Measurements from ENCODE around the gene CCDC91.
A peak's percentile ranks its signal among the peaks of the same experiment; 100 is the strongest.

The CCDC91 gene

DNA sequence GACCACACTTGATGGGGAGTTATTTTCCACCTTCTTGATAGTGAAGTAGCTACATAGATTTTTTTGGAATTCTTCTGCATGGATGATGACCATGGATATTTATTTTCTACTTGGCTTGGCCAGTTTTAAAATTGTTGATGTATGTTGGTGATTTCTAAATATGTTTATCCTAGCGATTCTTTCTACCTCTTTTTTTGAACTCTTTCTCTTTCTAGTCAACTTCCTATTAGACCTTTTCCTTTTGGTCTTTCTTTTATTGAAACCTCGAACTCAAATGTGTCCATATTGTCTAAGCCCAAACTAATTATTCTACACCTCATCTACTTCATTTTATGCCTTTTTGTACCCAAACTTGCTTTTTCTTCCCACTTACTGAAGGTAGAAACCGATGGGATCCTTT, 37.0 kb downstream of the CCDC91 start:
- Histone ChIP-seq H3K27ac (replicated peaks) (no peak overlapping the region), H3K4me3 (replicated peaks; ENCODE audit: insufficient read depth, low read length) (no peak overlapping the region), H3K27me3 (ENCODE audit: insufficient read depth, poor library complexity, severe bottlenecking) (no peaks in the 10 kb centered on the region)
- TF ChIP-seq, protein P1, sequence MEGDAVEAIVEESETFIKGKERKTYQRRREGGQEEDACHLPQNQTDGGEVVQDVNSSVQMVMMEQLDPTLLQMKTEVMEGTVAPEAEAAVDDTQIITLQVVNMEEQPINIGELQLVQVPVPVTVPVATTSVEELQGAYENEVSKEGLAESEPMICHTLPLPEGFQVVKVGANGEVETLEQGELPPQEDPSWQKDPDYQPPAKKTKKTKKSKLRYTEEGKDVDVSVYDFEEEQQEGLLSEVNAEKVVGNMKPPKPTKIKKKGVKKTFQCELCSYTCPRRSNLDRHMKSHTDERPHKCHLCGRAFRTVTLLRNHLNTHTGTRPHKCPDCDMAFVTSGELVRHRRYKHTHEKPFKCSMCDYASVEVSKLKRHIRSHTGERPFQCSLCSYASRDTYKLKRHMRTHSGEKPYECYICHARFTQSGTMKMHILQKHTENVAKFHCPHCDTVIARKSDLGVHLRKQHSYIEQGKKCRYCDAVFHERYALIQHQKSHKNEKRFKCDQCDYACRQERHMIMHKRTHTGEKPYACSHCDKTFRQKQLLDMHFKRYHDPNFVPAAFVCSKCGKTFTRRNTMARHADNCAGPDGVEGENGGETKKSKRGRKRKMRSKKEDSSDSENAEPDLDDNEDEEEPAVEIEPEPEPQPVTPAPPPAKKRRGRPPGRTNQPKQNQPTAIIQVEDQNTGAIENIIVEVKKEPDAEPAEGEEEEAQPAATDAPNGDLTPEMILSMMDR (IDR thresholded peaks at IDR 0.05; ENCODE audit: insufficient read depth, low read length), result no peak
- peak; percentile 54; the same call in 1 of the 2 replicates for TF ChIP-seq SPI1 (IDR thresholded peaks at IDR 0.05; ENCODE audit: borderline replicate concordance, low read depth)
- DNase-seq (ENCODE audit: low read depth in 1 of 2, low spot score in 1 of 2), result no peak

DNA sequence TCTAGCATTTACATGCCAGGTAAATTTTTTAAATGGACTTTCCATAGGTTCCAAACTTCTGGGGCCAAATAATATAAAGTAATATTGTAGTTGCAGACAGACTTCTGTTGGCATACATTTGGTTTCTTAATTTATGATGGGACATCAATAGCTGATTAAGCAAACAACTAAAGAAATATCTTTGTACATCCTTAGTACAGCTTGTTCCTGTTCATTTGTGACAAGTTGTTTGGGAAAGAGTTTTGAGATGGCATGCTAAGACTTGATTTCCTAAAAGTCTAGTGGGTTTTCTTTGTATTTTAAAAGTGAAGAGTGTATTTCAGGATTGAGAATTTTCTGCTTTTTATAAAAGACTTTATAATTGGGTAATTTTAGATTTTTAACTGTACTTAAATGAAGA, 41.0 kb downstream of the CCDC91 start:
- DNase-seq (ENCODE audit: low read depth in 1 of 2, low spot score in 1 of 2), result no peak
- Histone ChIP-seq H3K4me3 (replicated peaks; ENCODE audit: insufficient read depth, low read length) (no peak overlapping the region), H3K27me3 (ENCODE audit: insufficient read depth, poor library complexity, severe bottlenecking) (no peaks in the 10 kb centered on the region), H3K27ac (replicated peaks) (no peak overlapping the region)
- TF ChIP-seq, protein P1 (IDR thresholded peaks at IDR 0.05; ENCODE audit: insufficient read depth, low read length), result no peak
- TF ChIP-seq, protein P2, sequence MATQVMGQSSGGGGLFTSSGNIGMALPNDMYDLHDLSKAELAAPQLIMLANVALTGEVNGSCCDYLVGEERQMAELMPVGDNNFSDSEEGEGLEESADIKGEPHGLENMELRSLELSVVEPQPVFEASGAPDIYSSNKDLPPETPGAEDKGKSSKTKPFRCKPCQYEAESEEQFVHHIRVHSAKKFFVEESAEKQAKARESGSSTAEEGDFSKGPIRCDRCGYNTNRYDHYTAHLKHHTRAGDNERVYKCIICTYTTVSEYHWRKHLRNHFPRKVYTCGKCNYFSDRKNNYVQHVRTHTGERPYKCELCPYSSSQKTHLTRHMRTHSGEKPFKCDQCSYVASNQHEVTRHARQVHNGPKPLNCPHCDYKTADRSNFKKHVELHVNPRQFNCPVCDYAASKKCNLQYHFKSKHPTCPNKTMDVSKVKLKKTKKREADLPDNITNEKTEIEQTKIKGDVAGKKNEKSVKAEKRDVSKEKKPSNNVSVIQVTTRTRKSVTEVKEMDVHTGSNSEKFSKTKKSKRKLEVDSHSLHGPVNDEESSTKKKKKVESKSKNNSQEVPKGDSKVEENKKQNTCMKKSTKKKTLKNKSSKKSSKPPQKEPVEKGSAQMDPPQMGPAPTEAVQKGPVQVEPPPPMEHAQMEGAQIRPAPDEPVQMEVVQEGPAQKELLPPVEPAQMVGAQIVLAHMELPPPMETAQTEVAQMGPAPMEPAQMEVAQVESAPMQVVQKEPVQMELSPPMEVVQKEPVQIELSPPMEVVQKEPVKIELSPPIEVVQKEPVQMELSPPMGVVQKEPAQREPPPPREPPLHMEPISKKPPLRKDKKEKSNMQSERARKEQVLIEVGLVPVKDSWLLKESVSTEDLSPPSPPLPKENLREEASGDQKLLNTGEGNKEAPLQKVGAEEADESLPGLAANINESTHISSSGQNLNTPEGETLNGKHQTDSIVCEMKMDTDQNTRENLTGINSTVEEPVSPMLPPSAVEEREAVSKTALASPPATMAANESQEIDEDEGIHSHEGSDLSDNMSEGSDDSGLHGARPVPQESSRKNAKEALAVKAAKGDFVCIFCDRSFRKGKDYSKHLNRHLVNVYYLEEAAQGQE (IDR thresholded peaks at IDR 0.05; ENCODE audit: insufficient replicate concordance, low read depth), result no peak
- no peak for TF ChIP-seq SPI1 (IDR thresholded peaks at IDR 0.05; ENCODE audit: borderline replicate concordance, low read depth)
- TF ChIP-seq POLR2AphosphoS5 (IDR thresholded peaks at IDR 0.05; ENCODE audit: low read depth), result no peak

DNA sequence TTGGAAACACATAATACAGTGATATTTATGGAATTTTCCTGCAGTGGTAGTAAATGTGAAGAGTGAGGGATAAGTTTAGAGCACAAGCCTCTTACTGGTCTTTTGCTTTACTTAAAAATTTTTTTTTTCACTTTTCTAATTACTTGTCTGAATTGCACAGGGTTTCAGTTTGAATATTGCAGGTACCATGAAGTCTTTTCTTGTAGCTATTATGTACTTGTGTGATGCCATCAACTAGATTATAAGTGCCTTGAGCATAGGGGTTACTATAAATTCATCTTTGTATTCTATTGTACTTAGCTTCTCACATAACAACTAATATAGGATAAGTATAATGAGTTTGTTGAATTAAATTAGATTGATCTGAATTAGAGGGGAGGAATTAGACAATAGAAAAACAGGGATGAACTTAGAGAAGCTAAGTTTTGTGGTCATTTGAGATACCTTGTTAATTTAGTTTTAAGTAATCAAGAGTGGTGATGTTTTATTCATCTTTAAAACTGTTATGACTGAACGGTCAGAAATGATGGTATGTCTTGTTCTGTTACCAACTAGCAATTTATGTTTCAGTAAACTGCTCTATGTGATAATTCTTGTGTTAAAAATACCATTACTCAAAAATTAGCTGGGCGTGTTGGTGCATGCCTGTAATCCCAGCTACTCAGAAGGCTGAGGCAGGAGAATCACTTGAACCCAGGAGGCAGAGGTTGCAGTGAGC, 42.1 kb downstream of the CCDC91 start:
- Histone ChIP-seq H3K4me3 (replicated peaks; ENCODE audit: insufficient read depth, low read length) (no peak overlapping the region), H3K27me3 (ENCODE audit: insufficient read depth, poor library complexity, severe bottlenecking) (no peaks in the 10 kb centered on the region), H3K27ac (replicated peaks) (no peak overlapping the region)
- no peak for DNase-seq (ENCODE audit: low read depth in 1 of 2, low spot score in 1 of 2)
- TF ChIP-seq, protein P2 (IDR thresholded peaks at IDR 0.05; ENCODE audit: insufficient replicate concordance, low read depth), result no peak
- TF ChIP-seq, protein P1 (IDR thresholded peaks at IDR 0.05; ENCODE audit: insufficient read depth, low read length), result no peak
- TF ChIP-seq SPI1 (IDR thresholded peaks at IDR 0.05; ENCODE audit: borderline replicate concordance, low read depth) (no peak), POLR2AphosphoS5 (IDR thresholded peaks at IDR 0.05; ENCODE audit: low read depth) (no peak)

DNA sequence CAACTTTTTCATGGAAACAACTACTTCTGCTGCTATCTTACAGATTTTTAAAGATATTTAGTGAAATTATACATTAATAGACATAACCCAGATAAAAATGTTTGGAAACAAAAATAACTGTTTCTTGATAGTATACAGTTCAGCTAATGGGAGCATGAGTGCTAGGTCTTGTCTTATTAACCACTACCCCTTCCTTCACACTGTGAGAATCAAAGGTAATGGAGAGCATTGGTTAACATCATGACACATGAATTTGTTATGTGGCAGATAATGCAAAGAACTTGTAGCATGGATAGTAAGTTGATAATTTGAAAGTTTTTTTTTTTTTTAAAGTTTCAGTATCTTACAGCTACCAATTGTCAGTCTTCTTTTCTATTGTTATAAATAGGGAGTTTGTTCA, 44.2 kb downstream of the CCDC91 start:
- no peak overlapping the region for H3K4me3 ChIP-seq (replicated peaks; ENCODE audit: insufficient read depth, low read length)
- no peak overlapping the region for H3K27ac ChIP-seq (replicated peaks)
- no peak for TF ChIP-seq GABPA (IDR thresholded peaks at IDR 0.05; ENCODE audit: low read depth)
- TF ChIP-seq SPI1 (IDR thresholded peaks at IDR 0.05; ENCODE audit: borderline replicate concordance, low read depth), result no peak
- no peak for TF ChIP-seq POLR2AphosphoS5 (IDR thresholded peaks at IDR 0.05; ENCODE audit: low read depth)
- TF ChIP-seq, protein P1 (IDR thresholded peaks at IDR 0.05; ENCODE audit: insufficient read depth, low read length), result no peak
- TF ChIP-seq, protein P2 (IDR thresholded peaks at IDR 0.05; ENCODE audit: insufficient replicate concordance, low read depth), result no peak
- H3K27me3 ChIP-seq (ENCODE audit: insufficient read depth, poor library complexity, severe bottlenecking), result no peaks in the 10 kb centered on the region
- DNase-seq (ENCODE audit: low read depth in 1 of 2, low spot score in 1 of 2), result no peak
